GM12878 (cell line): Measurements from ENCODE around the gene BGLAP. TPM values are rescaled to one million over a fixed set of nuclear protein-coding genes. Genes with fewer than 3 reads are reported as not detected.

Source experiments
- ATAC-seq: fragments of 200-7000 bp; cut with Tn5 transposase; 3 replicates; pipeline ENCODE4 v1.9.1; 2020; ENCODE audit warnings: mild to moderate bottlenecking, moderate library complexity
- BruUV-seq: library from RNA; stranded (reverse); fragments of 400-500 nt; replicated peaks from 2 replicates; lab custom pipeline; 2021; lab: Mats Ljungman, UMichigan
- CTCF ChIA-PET: fragments of 300-600 bp; sonication (Branson Sonifier 250); formaldehyde crosslinking; extraction: SDS; loops from one replicate; lab custom pipeline; 2021; ENCODE audit warnings: inconsistent platforms; lab: Yijun Ruan, JAX
- POLR2A ChIA-PET: fragments of 350-600 bp; formaldehyde crosslinking; extraction: SDS; loops from one replicate; lab custom pipeline; 2021; ENCODE audit warnings: inconsistent platforms; lab: Charles Lee
- RAD21 ChIA-PET: fragments of 300-600 bp; sonication (Branson Sonifier 250); formaldehyde crosslinking; loops from one replicate; lab custom pipeline; 2023; ENCODE audit warnings: antibody characterized with exemption; ENCODE audit not compliant: unreplicated experiment; lab: Charles Lee
- SMC1A ChIA-PET: fragments of 300-600 bp; sonication (Branson Sonifier 250); formaldehyde crosslinking; loops from one replicate; lab custom pipeline; 2023; ENCODE audit not compliant: unreplicated experiment, uncharacterized antibody; lab: Charles Lee
- DNase-seq: peaks from one replicate; pipeline ENCODE4 v3.0.0-alpha.2; 2011; ENCODE audit warnings: low read depth, low spot score
- FAIRE-seq: peaks from 3 replicates; lab custom pipeline; 2011; peaks lifted over from hg19 to GRCh38; lab: Jason Lieb, UNC
- H2AFZ ChIP-seq: 2 replicates; pipeline ENCODE4 v1.6.0; 2011; ENCODE audit warnings: low read depth, low read length, control low read depth; ENCODE audit not compliant: control insufficient read depth
- H3K27ac ChIP-seq: 2 replicates; pipeline ENCODE4 v1.5.1; 2011; ENCODE audit warnings: control low read depth; ENCODE audit not compliant: control insufficient read depth, insufficient read depth
- H3K27me3 ChIP-seq, 2 experiments: replicated peaks in 1 of 2; 2 replicates each; pipeline versions ENCODE4 v1.6.0 to v1.6.1; 2011; ENCODE audit warnings: low read length in 1 of 2; ENCODE audit not compliant: control insufficient read depth in 2 of 2, insufficient read depth in 2 of 2
- H3K36me3 ChIP-seq, 2 experiments: 2 replicates each; pipeline ENCODE4 v1.5.1; 2011; ENCODE audit warnings: low read length in 1 of 2; ENCODE audit not compliant: control insufficient read depth in 2 of 2, insufficient read depth in 2 of 2
- H3K4me1 ChIP-seq: 2 replicates; pipeline ENCODE4 v1.6.1; 2011; ENCODE audit warnings: mild to moderate bottlenecking, low read length, moderate library complexity, mixed read lengths; ENCODE audit not compliant: control insufficient read depth, insufficient read depth
- H3K4me2 ChIP-seq: 2 replicates; pipeline ENCODE4 v1.6.0; 2011; ENCODE audit warnings: control low read depth; ENCODE audit not compliant: control insufficient read depth, insufficient read depth
- H3K4me3 ChIP-seq: fragments of 200-600 bp; sonication (generic); 2 replicates; pipeline ENCODE4 v1.5.1; 2016
- H3K79me2 ChIP-seq: 2 replicates; pipeline ENCODE4 v1.6.0; 2011; ENCODE audit warnings: low read length; ENCODE audit not compliant: control insufficient read depth, insufficient read depth
- H3K9ac ChIP-seq: 2 replicates; pipeline ENCODE4 v1.8.0; 2011; ENCODE audit warnings: low read length, control low read depth, mixed read lengths; ENCODE audit not compliant: control insufficient read depth, insufficient read depth
- H3K9me3 ChIP-seq: replicated peaks from 3 replicates; pipeline ENCODE4 v1.5.1; 2011; ENCODE audit warnings: mild to moderate bottlenecking, low read length; ENCODE audit not compliant: control insufficient read depth, insufficient read depth
- H4K20me1 ChIP-seq: 2 replicates; pipeline ENCODE4 v1.6.0; 2011; ENCODE audit not compliant: control insufficient read depth, insufficient read depth
- SMAD1 ChIP-seq: fragments of 450-650 bp; IDR thresholded peaks from 2 replicates; pipeline ENCODE4 v1.6.1; 2018; ENCODE audit warnings: mild to moderate bottlenecking, low read depth; ENCODE audit not compliant: partially characterized antibody
- in situ Hi-C: fragments of 300-500 bp; cut with MboI; formaldehyde crosslinking; loops from 9 replicates; pipeline ENCODE4 v1.14.3; 2018; ENCODE audit warnings: mixed read lengths
- intact Hi-C: fragments of 100-400 bp; cut with micrococcal nuclease; formaldehyde crosslinking; loops from one replicate; pipeline ENCODE4 v1.14.2; 2022; ENCODE audit not compliant: unreplicated experiment
- polyA plus RNA-seq, 11 experiments: library from polyadenylated mRNA; depleted of rRNA in 4 of 11; unstranded in 6 of 11; stranded (reverse) in 5 of 11; fragments of >200 nt; fragmentation: Nextera tagmentation in 4 of 11; fragmentation: Illumina TruSeq in 1 of 11; extraction: Ambion mirVana in 4 of 11; extraction: Trizol in 1 of 11; gene quantifications; 1 replicate in 1 of 11; 2 replicates in 10 of 11; pipeline versions ENCODE4 v1.2.1 to v1.2.3, GENCODE V29; 2011 to 2016; ENCODE audit warnings: inconsistent platforms in 2 of 11, missing spikeins in 2 of 11, low read depth in 1 of 11
- total RNA-seq, 4 experiments: library from RNA; depleted of rRNA in 3 of 4; stranded (reverse); fragments of >200 nt in 3 of 4; fragmentation: Illumina TruSeq in 1 of 4; extraction: Trizol in 1 of 4; gene quantifications; 2 replicates each; pipeline versions ENCODE4 v1.2.1 to v1.2.3, GENCODE V29; 2013 to 2021
- TF ChIP-seq, protein P1 (sequence below): fragments of 150-350 bp; IDR thresholded peaks from 2 replicates; pipeline ENCODE4 v1.6.1; 2016; ENCODE audit warnings: low read depth, low read length

Gene BGLAP
- total and polyA plus RNA-seq, 10 of the 15 experiments (the other 5 are each of a cell fraction or from before 2014, with no cell fraction given) = 0.20 to 1.8 (median 0.40) TPM; not detected in 3

DNA sequence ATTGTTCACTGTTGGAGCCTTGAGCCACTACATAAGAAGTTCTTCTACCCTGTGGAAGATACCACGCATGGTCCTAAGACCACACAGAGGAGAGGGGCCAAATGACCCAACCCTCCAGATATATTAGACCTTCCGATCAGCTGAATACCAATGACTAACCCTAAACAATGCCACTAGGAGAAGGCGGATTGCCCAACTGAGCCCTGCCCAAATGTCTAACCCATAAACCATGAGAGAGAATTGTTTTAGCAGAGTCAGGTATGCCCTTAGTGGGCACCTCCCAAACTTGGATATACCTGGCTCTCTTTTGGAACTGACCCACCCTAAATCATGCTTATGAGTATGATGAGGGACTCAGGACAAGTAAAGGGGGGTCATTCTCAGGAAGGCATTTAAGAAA lies 28.3 kb downstream of the BGLAP start (continued):
- TF ChIP-seq, protein P1, sequence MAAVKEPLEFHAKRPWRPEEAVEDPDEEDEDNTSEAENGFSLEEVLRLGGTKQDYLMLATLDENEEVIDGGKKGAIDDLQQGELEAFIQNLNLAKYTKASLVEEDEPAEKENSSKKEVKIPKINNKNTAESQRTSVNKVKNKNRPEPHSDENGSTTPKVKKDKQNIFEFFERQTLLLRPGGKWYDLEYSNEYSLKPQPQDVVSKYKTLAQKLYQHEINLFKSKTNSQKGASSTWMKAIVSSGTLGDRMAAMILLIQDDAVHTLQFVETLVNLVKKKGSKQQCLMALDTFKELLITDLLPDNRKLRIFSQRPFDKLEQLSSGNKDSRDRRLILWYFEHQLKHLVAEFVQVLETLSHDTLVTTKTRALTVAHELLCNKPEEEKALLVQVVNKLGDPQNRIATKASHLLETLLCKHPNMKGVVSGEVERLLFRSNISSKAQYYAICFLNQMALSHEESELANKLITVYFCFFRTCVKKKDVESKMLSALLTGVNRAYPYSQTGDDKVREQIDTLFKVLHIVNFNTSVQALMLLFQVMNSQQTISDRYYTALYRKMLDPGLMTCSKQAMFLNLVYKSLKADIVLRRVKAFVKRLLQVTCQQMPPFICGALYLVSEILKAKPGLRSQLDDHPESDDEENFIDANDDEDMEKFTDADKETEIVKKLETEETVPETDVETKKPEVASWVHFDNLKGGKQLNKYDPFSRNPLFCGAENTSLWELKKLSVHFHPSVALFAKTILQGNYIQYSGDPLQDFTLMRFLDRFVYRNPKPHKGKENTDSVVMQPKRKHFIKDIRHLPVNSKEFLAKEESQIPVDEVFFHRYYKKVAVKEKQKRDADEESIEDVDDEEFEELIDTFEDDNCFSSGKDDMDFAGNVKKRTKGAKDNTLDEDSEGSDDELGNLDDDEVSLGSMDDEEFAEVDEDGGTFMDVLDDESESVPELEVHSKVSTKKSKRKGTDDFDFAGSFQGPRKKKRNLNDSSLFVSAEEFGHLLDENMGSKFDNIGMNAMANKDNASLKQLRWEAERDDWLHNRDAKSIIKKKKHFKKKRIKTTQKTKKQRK = no peak

- TF ChIP-seq SMAD1 = no peak
- SMC1A ChIA-PET = no interaction called here
- ATAC-seq (no peak), DNase-seq (no peak), FAIRE-seq (no peak)
- H3K79me2 ChIP-seq = peaks cover 30% of the 10 kb centered on the region
- intact Hi-C loops (no loop called here), in situ Hi-C loops (no loop called here)
- H2AFZ ChIP-seq = no peak overlapping the region
- H3K9me3 ChIP-seq = no peaks in the 10 kb centered on the region
- no peak overlapping the region for H3K9ac ChIP-seq
- CTCF ChIA-PET = no interaction called here
- no peak overlapping the region for H3K27ac ChIP-seq
- H3K36me3 ChIP-seq = peaks cover 25 to 58% of the 10 kb centered on the region in 2 experiments
- no peaks in the 10 kb centered on the region for H4K20me1 ChIP-seq
- H3K27me3 ChIP-seq = no peaks in the 10 kb centered on the region
- H3K4me2 ChIP-seq = no peak overlapping the region
- peaks cover 8% of the 10 kb centered on the region; the same call in 1 of the 2 replicates for H3K4me1 ChIP-seq
- POLR2A ChIA-PET = interaction anchor here (0.5 to 0.9 kb wide), 3 partner anchors 12 to 112 kb away, joined by 3 to 4 read pairs (median 4); no protein-coding TSS in a partner anchor
- no peak overlapping the region for H3K4me3 ChIP-seq
- RAD21 ChIA-PET = no interaction called here
- no TSS peak for BruUV-seq
These were observed 34.5 kb downstream of the BGLAP start for GRCh38 chr1:156276532-156276931.
